HEK293T (cell line): ENCODE measurements around the gene PJA1.

Source experiments
- ELF4 ChIP-seq: fragments of 450-650 bp; IDR thresholded peaks from 2 replicates; pipeline ENCODE4 v1.6.1; 2017; ENCODE audit warnings: antibody characterized with exemption
- FOXK2 ChIP-seq: fragments of 450-650 bp; IDR thresholded peaks from 2 replicates; pipeline ENCODE4 v1.6.1; 2016; ENCODE audit warnings: mild to moderate bottlenecking
- FOXM1 ChIP-seq: fragments of 450-650 bp; IDR thresholded peaks from 2 replicates; pipeline ENCODE4 v1.6.1; 2017; ENCODE audit warnings: mild to moderate bottlenecking, borderline replicate concordance
- HDGF ChIP-seq: fragments of 450-650 bp; IDR thresholded peaks from 2 replicates; pipeline ENCODE4 v1.6.1; 2017; ENCODE audit warnings: antibody characterized with exemption, borderline replicate concordance
- NFRKB ChIP-seq: fragments of 450-650 bp; IDR thresholded peaks from 2 replicates; pipeline ENCODE4 v1.6.1; 2016; ENCODE audit warnings: mild to moderate bottlenecking, moderate library complexity
- SUZ12 ChIP-seq: fragments of 450-650 bp; IDR thresholded peaks from 2 replicates; pipeline ENCODE4 v1.6.1; 2016; ENCODE audit warnings: mild to moderate bottlenecking
- TARDBP ChIP-seq: fragments of 450-650 bp; IDR thresholded peaks from 2 replicates; pipeline ENCODE4 v1.6.1; 2016
- ZNF384 ChIP-seq: fragments of 450-650 bp; IDR thresholded peaks from 2 replicates; pipeline ENCODE4 v1.6.1; 2016

- no peak for TF ChIP-seq ZNF384
- no peak for TF ChIP-seq ELF4
- TF ChIP-seq SUZ12: no peak
- TF ChIP-seq HDGF: no peak
- TF ChIP-seq TARDBP: no peak
- TF ChIP-seq FOXM1: no peak
- TF ChIP-seq NFRKB: no peak
- TF ChIP-seq FOXK2: no peak
Observed at GRCh38 chrX:69214463-69214862, 49.2 kb upstream of the PJA1 start.
